NCI-H524 (cell line): ENCODE data around the gene IL17RD.

Experiments used
- DNase-seq, 2 experiments: peaks; one replicate each; lab custom pipeline; 2025; lab: John Stamatoyannopoulos, UW

Gene IL17RD

GRCh38 chr3:57164657-57165573 is at the start of gene IL17RD:
Gene IL17RD, minus strand, starts transcription at chr3:57165353. Its CDS starts 67 bp downstream, at chr3:57165286.
- peak; percentile 48 to 76 for DNase-seq

GRCh38 chr3:57206423-57206822 is 41.3 kb upstream of the IL17RD start:
- DNase-seq, result no peak

GRCh38 chr3:57199895-57200297 is 34.7 kb upstream of the IL17RD start, which contains the start of gene HESX1:
Gene HESX1, minus strand, starts transcription at chr3:57199978. Its CDS starts 60 bp downstream, at chr3:57199918.
- no peak for DNase-seq

GRCh38 chr3:57194641-57195040 is 29.5 kb upstream of the IL17RD start:
- DNase-seq, result no peak

- no peak for DNase-seq
These were observed 26.9 kb upstream of the IL17RD start for GRCh38 chr3:57192028-57192427.

- DNase-seq, result no peak
These were observed 19.4 kb upstream of the IL17RD start for GRCh38 chr3:57184526-57184925.

GRCh38 chr3:57179580-57180410 is 14.6 kb upstream of the IL17RD start:
- DNase-seq, result peak; percentile 6 to 27

- no peak for DNase-seq
These were observed 10.9 kb upstream of the IL17RD start for GRCh38 chr3:57176045-57176444.

GRCh38 chr3:57173687-57174086 is 8.5 kb upstream of the IL17RD start:
- no peak for DNase-seq

- DNase-seq, result no peak
These were observed 5.8 kb upstream of the IL17RD start for GRCh38 chr3:57170946-57171345.

GRCh38 chr3:57169872-57170623 is 4.9 kb upstream of the IL17RD start:
- DNase-seq, result peak; percentile 24 to 67

GRCh38 chr3:57169108-57169507 is 4.0 kb upstream of the IL17RD start:
- DNase-seq, result no peak

- DNase-seq, result no peak
These were observed 3.0 kb upstream of the IL17RD start for GRCh38 chr3:57168151-57168550.

- no peak for DNase-seq
These were observed 1.5 kb upstream of the IL17RD start for GRCh38 chr3:57166660-57167059.

- DNase-seq, result no peak
These were observed 488 bp upstream of the IL17RD start for GRCh38 chr3:57165641-57166040.

GRCh38 chr3:57164217-57164656 is 916 bp downstream of the IL17RD start:
- DNase-seq, result peak in 1 of 2 experiments; percentile 38

- DNase-seq, result no peak
These were observed 1.4 kb downstream of the IL17RD start for GRCh38 chr3:57163751-57164150.

GRCh38 chr3:57161915-57162314 is 3.2 kb downstream of the IL17RD start:
- no peak for DNase-seq

GRCh38 chr3:57160765-57161538 is 4.2 kb downstream of the IL17RD start:
- DNase-seq, result no peak

GRCh38 chr3:57160076-57160764 is 4.9 kb downstream of the IL17RD start:
- no peak for DNase-seq
